HepG2 (cell line): ENCODE measurements around the gene MTPN. TPM values are rescaled to one million over a fixed set of nuclear protein-coding genes. Genes with fewer than 3 reads are reported as not detected.

Experiments
- ARHGAP35 ChIP-seq: sonication (generic); formaldehyde crosslinking; IDR thresholded peaks from 2 replicates; pipeline ENCODE4 v1.9.0; 2022; ENCODE audit warnings: mild to moderate bottlenecking, inconsistent platforms, moderate library complexity, missing genetic modification reagents, borderline replicate concordance
- HBP1 ChIP-seq: IDR thresholded peaks from 2 replicates; pipeline ENCODE4 v1.6.1; 2016; ENCODE audit warnings: low read depth, control low read depth
- HNF1B ChIP-seq: sonication (generic); formaldehyde crosslinking; IDR thresholded peaks from 2 replicates; pipeline ENCODE4 v1.5.1; 2020; ENCODE audit warnings: mild to moderate bottlenecking, moderate library complexity, missing genetic modification reagents
- PAXIP1 ChIP-seq: sonication (generic); formaldehyde crosslinking; conservative IDR thresholded peaks from 2 replicates; pipeline ENCODE4 v1.4.0; 2020; ENCODE audit warnings: mild to moderate bottlenecking, missing genetic modification reagents, moderate library complexity
- RAD51 ChIP-seq: fragments of 450-650 bp; IDR thresholded peaks from 2 replicates; pipeline ENCODE4 v1.6.1; 2016; ENCODE audit warnings: borderline replicate concordance
- ZBTB46 ChIP-seq: sonication (generic); formaldehyde crosslinking; IDR thresholded peaks from 2 replicates; pipeline ENCODE4 v1.4.0; 2020; ENCODE audit warnings: mild to moderate bottlenecking, missing genetic modification reagents, borderline replicate concordance
- ZNF441 ChIP-seq: sonication (generic); formaldehyde crosslinking; IDR thresholded peaks from 2 replicates; pipeline ENCODE4 v1.7.0; 2021; ENCODE audit warnings: missing genetic modification reagents, borderline replicate concordance
- ZNF496 ChIP-seq: sonication (generic); formaldehyde crosslinking; IDR thresholded peaks from 2 replicates; pipeline ENCODE4 v1.8.1; 2023; ENCODE audit warnings: mild to moderate bottlenecking, moderate library complexity, missing genetic modification reagents; ENCODE audit not compliant: insufficient replicate concordance
- ZNF598 ChIP-seq: sonication (generic); formaldehyde crosslinking; IDR thresholded peaks from 2 replicates; pipeline ENCODE4 v1.5.1; 2020; ENCODE audit warnings: mild to moderate bottlenecking, missing genetic modification reagents, borderline replicate concordance
- ZNF703 ChIP-seq: sonication (generic); formaldehyde crosslinking; IDR thresholded peaks from 2 replicates; pipeline ENCODE4 v1.5.1; 2020; ENCODE audit warnings: missing genetic modification reagents, mild to moderate bottlenecking, moderate library complexity, borderline replicate concordance
- ZNF746 ChIP-seq: sonication (generic); formaldehyde crosslinking; IDR thresholded peaks from 2 replicates; pipeline ENCODE4 v1.8.0; 2022; ENCODE audit warnings: mild to moderate bottlenecking, missing genetic modification reagents
- polyA plus RNA-seq, 8 experiments: library from polyadenylated mRNA; depleted of rRNA in 3 of 8; stranded (reverse) in 7 of 8; unstranded in 1 of 8; fragments of >200 nt; fragmentation: Illumina TruSeq in 4 of 8; extraction: Trizol in 4 of 8; gene quantifications; 2 replicates each; pipeline versions ENCODE4 v1.2.1 to v1.2.3, GENCODE V29; 2011 to 2016; ENCODE audit warnings: low read depth in 4 of 8, missing spikeins in 1 of 8, mixed read lengths in 1 of 8; ENCODE audit not compliant: insufficient read depth in 1 of 8
- total RNA-seq, 5 experiments: library from RNA; depleted of rRNA; stranded (reverse); fragments of >200 nt; fragmentation: Illumina TruSeq; extraction: Trizol; gene quantifications; 2 replicates each; pipeline ENCODE4 v1.2.3, GENCODE V29; 2016; ENCODE audit warnings: low read depth in 1 of 5
- TF ChIP-seq, protein P1 (sequence below): sonication (generic); formaldehyde crosslinking; IDR thresholded peaks from 2 replicates; pipeline ENCODE4 v1.4.0; 2020; ENCODE audit warnings: missing genetic modification reagents
- TF ChIP-seq, protein P2 (sequence below): sonication (generic); formaldehyde crosslinking; IDR thresholded peaks from 2 replicates; pipeline ENCODE4 v1.4.0; 2020; ENCODE audit warnings: mild to moderate bottlenecking, missing genetic modification reagents

Gene MTPN
- total and polyA plus RNA-seq, 2 of the 13 experiments (the other 11 are each of a cell fraction or from before 2014, with no cell fraction given) = 31.1 to 71.7 TPM

- TF ChIP-seq, protein P1, sequence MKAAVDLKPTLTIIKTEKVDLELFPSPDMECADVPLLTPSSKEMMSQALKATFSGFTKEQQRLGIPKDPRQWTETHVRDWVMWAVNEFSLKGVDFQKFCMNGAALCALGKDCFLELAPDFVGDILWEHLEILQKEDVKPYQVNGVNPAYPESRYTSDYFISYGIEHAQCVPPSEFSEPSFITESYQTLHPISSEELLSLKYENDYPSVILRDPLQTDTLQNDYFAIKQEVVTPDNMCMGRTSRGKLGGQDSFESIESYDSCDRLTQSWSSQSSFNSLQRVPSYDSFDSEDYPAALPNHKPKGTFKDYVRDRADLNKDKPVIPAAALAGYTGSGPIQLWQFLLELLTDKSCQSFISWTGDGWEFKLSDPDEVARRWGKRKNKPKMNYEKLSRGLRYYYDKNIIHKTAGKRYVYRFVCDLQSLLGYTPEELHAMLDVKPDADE (CRISPR knock-in tag) = no peak
- TF ChIP-seq HNF1B (CRISPR knock-in tag) = no peak; the same call in 1 of the 2 replicates
- TF ChIP-seq ZNF598 (CRISPR knock-in tag) = peak; percentile 77; the same call in 1 of the 2 replicates
- TF ChIP-seq ZNF441 = peak; percentile 56; the same call in 1 of the 2 replicates
- 0 out of 2 replicates have a peak, but pooled peaks have one; percentile 19 for TF ChIP-seq PAXIP1 (CRISPR knock-in tag)
- 0 out of 2 replicates have a peak, but pooled peaks have one; percentile 69 for TF ChIP-seq ZNF746 (CRISPR knock-in tag)
- TF ChIP-seq ARHGAP35 (CRISPR knock-in tag) = no peak; the same call in 1 of the 2 replicates
- TF ChIP-seq ZNF703 (CRISPR knock-in tag) = no peak
- no peak for TF ChIP-seq ZNF496
- no peak for TF ChIP-seq RAD51
- TF ChIP-seq, protein P2, sequence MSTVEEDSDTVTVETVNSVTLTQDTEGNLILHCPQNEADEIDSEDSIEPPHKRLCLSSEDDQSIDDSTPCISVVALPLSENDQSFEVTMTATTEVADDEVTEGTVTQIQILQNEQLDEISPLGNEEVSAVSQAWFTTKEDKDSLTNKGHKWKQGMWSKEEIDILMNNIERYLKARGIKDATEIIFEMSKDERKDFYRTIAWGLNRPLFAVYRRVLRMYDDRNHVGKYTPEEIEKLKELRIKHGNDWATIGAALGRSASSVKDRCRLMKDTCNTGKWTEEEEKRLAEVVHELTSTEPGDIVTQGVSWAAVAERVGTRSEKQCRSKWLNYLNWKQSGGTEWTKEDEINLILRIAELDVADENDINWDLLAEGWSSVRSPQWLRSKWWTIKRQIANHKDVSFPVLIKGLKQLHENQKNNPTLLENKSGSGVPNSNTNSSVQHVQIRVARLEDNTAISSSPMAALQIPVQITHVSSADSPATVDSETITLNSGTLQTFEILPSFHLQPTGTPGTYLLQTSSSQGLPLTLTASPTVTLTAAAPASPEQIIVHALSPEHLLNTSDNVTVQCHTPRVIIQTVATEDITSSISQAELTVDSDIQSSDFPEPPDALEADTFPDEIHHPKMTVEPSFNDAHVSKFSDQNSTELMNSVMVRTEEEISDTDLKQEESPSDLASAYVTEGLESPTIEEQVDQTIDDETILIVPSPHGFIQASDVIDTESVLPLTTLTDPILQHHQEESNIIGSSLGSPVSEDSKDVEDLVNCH = no peak
- no peak for TF ChIP-seq ZBTB46
- TF ChIP-seq HBP1 (CRISPR knock-in tag) = no peak
These were observed at the start of gene MTPN (continued) for GRCh38 chr7:135977007-135977741.
